ENCODE data around the gene TMC8. TPM values are rescaled to one million over a fixed set of nuclear protein-coding genes. Genes with fewer than 3 reads are reported as not detected.

Gene TMC8
- total RNA-seq, 1 experiment from 2014 or later: not detected

DNA sequence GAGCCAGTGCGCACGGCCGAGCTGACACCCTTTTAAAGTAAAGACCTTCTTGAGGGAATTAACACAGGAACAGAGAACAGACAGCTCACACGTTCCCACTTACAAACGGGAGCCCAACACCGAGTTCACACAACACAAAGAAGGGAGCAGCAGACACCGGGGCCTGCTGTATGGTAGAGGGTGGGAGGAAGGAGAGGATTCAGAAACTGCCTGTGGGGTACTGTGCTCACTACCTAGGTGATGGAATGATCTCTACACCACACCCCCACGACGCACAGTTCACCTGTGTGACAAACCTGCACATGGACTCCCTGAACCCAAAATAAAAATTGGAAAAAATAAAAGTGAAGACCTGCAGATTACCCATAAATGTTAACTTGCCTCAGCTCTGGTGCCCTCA lies 34.5 kb upstream of the TMC8 start:
- no peak overlapping the region for H3K4me3 Mint-ChIP-seq (ENCODE audit: unreplicated experiment)
- Histone ChIP-seq H3K4me1 (no peaks in the 10 kb centered on the region), H3K9me3 (0 out of 2 replicates have a peak, but pooled peaks cover 4% of the 10 kb centered on the region), H3K36me3 (ENCODE audit: control insufficient read depth, insufficient read depth, low read length) (peaks cover 7% of the 10 kb centered on the region), H3K4me3 (ENCODE audit: low read depth, low read length) (no peak overlapping the region), H3K27me3 (replicated peaks; ENCODE audit: control insufficient read depth, insufficient read depth, low read length) (no peaks in the 10 kb centered on the region)
- peaks cover 38% of the 10 kb centered on the region for H3K36me3 Mint-ChIP-seq (ENCODE audit: insufficient read depth, unreplicated experiment)
- H3K27ac Mint-ChIP-seq (ENCODE audit: unreplicated experiment): no peak overlapping the region
- H3K27me3 Mint-ChIP-seq (ENCODE audit: insufficient read depth, unreplicated experiment): no peaks in the 10 kb centered on the region
- no peak for DNase-seq
- TF ChIP-seq, protein P1, sequence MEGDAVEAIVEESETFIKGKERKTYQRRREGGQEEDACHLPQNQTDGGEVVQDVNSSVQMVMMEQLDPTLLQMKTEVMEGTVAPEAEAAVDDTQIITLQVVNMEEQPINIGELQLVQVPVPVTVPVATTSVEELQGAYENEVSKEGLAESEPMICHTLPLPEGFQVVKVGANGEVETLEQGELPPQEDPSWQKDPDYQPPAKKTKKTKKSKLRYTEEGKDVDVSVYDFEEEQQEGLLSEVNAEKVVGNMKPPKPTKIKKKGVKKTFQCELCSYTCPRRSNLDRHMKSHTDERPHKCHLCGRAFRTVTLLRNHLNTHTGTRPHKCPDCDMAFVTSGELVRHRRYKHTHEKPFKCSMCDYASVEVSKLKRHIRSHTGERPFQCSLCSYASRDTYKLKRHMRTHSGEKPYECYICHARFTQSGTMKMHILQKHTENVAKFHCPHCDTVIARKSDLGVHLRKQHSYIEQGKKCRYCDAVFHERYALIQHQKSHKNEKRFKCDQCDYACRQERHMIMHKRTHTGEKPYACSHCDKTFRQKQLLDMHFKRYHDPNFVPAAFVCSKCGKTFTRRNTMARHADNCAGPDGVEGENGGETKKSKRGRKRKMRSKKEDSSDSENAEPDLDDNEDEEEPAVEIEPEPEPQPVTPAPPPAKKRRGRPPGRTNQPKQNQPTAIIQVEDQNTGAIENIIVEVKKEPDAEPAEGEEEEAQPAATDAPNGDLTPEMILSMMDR (IDR thresholded peaks at IDR 0.05; ENCODE audit: insufficient read depth in 1 of 2, low read depth in 1 of 2, low read length in 1 of 2, severe bottlenecking in 1 of 2, unreplicated experiment in 1 of 2): no peak
- peaks cover 3% of the 10 kb centered on the region for H3K9me3 Mint-ChIP-seq (ENCODE audit: unreplicated experiment)
- H3K4me1 Mint-ChIP-seq (ENCODE audit: low read depth, unreplicated experiment): no peaks in the 10 kb centered on the region
- intact Hi-C loops (cut with micrococcal nuclease; ENCODE audit: unreplicated experiment): no loop called here
- ChIA-PET POLR2A (no interaction called here), CTCF (interaction anchor here (0.6 to 1.7 kb wide), 2 partner anchors 11 to 13 kb away, joined by 3 to 5 read pairs; no protein-coding TSS in a partner anchor)
- BruUV-seq (replicated peaks): no TSS peak

DNA sequence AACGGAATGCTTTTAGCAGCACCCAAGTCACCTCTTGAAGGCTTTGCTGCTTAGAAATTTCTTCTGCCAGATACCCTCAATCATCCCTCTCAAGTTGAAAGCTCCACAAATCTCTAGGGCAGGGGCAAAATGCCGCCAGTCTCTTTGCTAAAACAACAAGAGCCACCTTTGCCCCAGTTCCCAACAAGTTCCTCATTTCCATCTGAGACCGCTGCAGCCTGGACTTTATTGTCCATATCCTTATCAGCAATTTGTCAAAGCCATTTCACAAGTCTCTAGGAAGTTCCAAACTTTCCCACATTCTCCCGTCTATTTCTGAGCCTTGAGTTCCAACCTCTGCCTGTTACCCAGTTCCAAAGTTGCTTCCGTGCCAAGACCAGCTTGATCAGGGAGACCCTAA lies 29.5 kb upstream of the TMC8 start:
- ChIA-PET CTCF (no interaction called here), POLR2A (no interaction called here)
- H3K36me3 ChIP-seq (ENCODE audit: control insufficient read depth, insufficient read depth, low read length): peaks cover 5% of the 10 kb centered on the region
- intact Hi-C loops (cut with micrococcal nuclease; ENCODE audit: unreplicated experiment): no loop called here
- no peaks in the 10 kb centered on the region for H3K27me3 Mint-ChIP-seq (ENCODE audit: insufficient read depth, unreplicated experiment)
- no peak overlapping the region for H3K27ac Mint-ChIP-seq (ENCODE audit: unreplicated experiment)
- no TSS peak for BruUV-seq (replicated peaks)
- 0 out of 2 replicates have a peak, but pooled peaks cover 4% of the 10 kb centered on the region for H3K9me3 ChIP-seq
- H3K4me3 Mint-ChIP-seq (ENCODE audit: unreplicated experiment): no peak overlapping the region
- no peaks in the 10 kb centered on the region for H3K4me1 Mint-ChIP-seq (ENCODE audit: low read depth, unreplicated experiment)
- H3K4me1 ChIP-seq: peaks cover 7% of the 10 kb centered on the region
- peaks cover 36% of the 10 kb centered on the region for H3K36me3 Mint-ChIP-seq (ENCODE audit: insufficient read depth, unreplicated experiment)
- DNase-seq: no peak
- H3K4me3 ChIP-seq (ENCODE audit: low read depth, low read length): no peak overlapping the region
- H3K9me3 Mint-ChIP-seq (ENCODE audit: unreplicated experiment): peaks cover 14% of the 10 kb centered on the region
- TF ChIP-seq, protein P1 (IDR thresholded peaks at IDR 0.05; ENCODE audit: insufficient read depth in 1 of 2, low read depth in 1 of 2, low read length in 1 of 2, severe bottlenecking in 1 of 2, unreplicated experiment in 1 of 2): no peak
- H3K27me3 ChIP-seq (replicated peaks; ENCODE audit: control insufficient read depth, insufficient read depth, low read length): no peaks in the 10 kb centered on the region

- ChIA-PET POLR2A (no interaction called here), CTCF (no interaction called here)
- Histone ChIP-seq H3K4me3 (ENCODE audit: low read depth, low read length) (no peak overlapping the region), H3K27me3 (replicated peaks; ENCODE audit: control insufficient read depth, insufficient read depth, low read length) (no peaks in the 10 kb centered on the region), H3K36me3 (ENCODE audit: control insufficient read depth, insufficient read depth, low read length) (peaks cover 5% of the 10 kb centered on the region), H3K4me1 (peaks cover 7% of the 10 kb centered on the region), H3K9me3 (0 out of 2 replicates have a peak, but pooled peaks cover 4% of the 10 kb centered on the region)
- TF ChIP-seq, protein P1 (IDR thresholded peaks at IDR 0.05; ENCODE audit: insufficient read depth in 1 of 2, low read depth in 1 of 2, low read length in 1 of 2, severe bottlenecking in 1 of 2, unreplicated experiment in 1 of 2): no peak
- no peaks in the 10 kb centered on the region for H3K4me1 Mint-ChIP-seq (ENCODE audit: low read depth, unreplicated experiment)
- no TSS peak for BruUV-seq (replicated peaks)
- H3K36me3 Mint-ChIP-seq (ENCODE audit: insufficient read depth, unreplicated experiment): peaks cover 36% of the 10 kb centered on the region
- H3K4me3 Mint-ChIP-seq (ENCODE audit: unreplicated experiment): no peak overlapping the region
- H3K9me3 Mint-ChIP-seq (ENCODE audit: unreplicated experiment): peaks cover 14% of the 10 kb centered on the region
- no peak for DNase-seq
- H3K27ac Mint-ChIP-seq (ENCODE audit: unreplicated experiment): no peak overlapping the region
- no peaks in the 10 kb centered on the region for H3K27me3 Mint-ChIP-seq (ENCODE audit: insufficient read depth, unreplicated experiment)
- intact Hi-C loops (cut with micrococcal nuclease; ENCODE audit: unreplicated experiment): no loop called here
Measured at GRCh38 chr17:78101542-78101941, 29.0 kb upstream of the TMC8 start.

All from Caco-2 (cell line).